ENCODE measurements around the gene AP4M1.
"Not testable (repeated sequence)": the region's sequence is repeated elsewhere in the genome, so short reads cannot be mapped to it uniquely, and the experiment has no call there.

Gene AP4M1

GRCh38 chr7:100130608-100131453 is 29.4 kb downstream of the AP4M1 start:
- H3K4me3 ChIP-seq (ENCODE audit: low read length) = no peak overlapping the region
- TF ChIP-seq CTCF (IDR thresholded peaks at IDR 0.05; ENCODE audit: insufficient read depth, low read depth, low read length, missing control alignments) = peak; percentile 77
- peak; percentile 64 for DNase-seq (ENCODE audit: low read depth)

- no peak overlapping the region for H3K4me3 ChIP-seq (ENCODE audit: low read length)
- DNase-seq (ENCODE audit: low read depth) = no peak
Observed at GRCh38 chr7:100132126-100132525, 30.7 kb downstream of the AP4M1 start.

GRCh38 chr7:100132697-100133151 is 31.3 kb downstream of the AP4M1 start:
- H3K4me3 ChIP-seq (ENCODE audit: low read length) = no peak overlapping the region
- peak; percentile 99 for TF ChIP-seq CTCF (IDR thresholded peaks at IDR 0.05; ENCODE audit: insufficient read depth, low read depth, low read length, missing control alignments)
- DNase-seq (ENCODE audit: low read depth) = peak; percentile 75

More at GRCh38 chr7:100132126-100132525, 30.7 kb downstream of the AP4M1 start:
- TF ChIP-seq CTCF (IDR thresholded peaks at IDR 0.05; ENCODE audit: insufficient read depth, low read depth, low read length, missing control alignments) = no peak

GRCh38 chr7:100137851-100138760 is 36.7 kb downstream of the AP4M1 start:
- H3K4me3 ChIP-seq (ENCODE audit: low read length) = no peak overlapping the region
- no peak for DNase-seq (ENCODE audit: low read depth)
- TF ChIP-seq CTCF (IDR thresholded peaks at IDR 0.05; ENCODE audit: insufficient read depth, low read depth, low read length, missing control alignments) = no peak

- no peak for TF ChIP-seq CTCF (IDR thresholded peaks at IDR 0.05; ENCODE audit: insufficient read depth, low read depth, low read length, missing control alignments)
- no peak for DNase-seq (ENCODE audit: low read depth)
- H3K4me3 ChIP-seq (ENCODE audit: low read length) = no peak overlapping the region
Observed at GRCh38 chr7:100141555-100141949, 40.1 kb downstream of the AP4M1 start.

GRCh38 chr7:100142461-100142860 is 41.0 kb downstream of the AP4M1 start:
- H3K4me3 ChIP-seq (ENCODE audit: low read length) = no peak overlapping the region
- DNase-seq (ENCODE audit: low read depth) = no peak
- TF ChIP-seq CTCF (IDR thresholded peaks at IDR 0.05; ENCODE audit: insufficient read depth, low read depth, low read length, missing control alignments) = no peak

- DNase-seq (ENCODE audit: low read depth) = peak; percentile 86
- not testable (repeated sequence) for H3K4me3 ChIP-seq (ENCODE audit: low read length)
Observed at GRCh38 chr7:100146350-100146749, 44.9 kb downstream of the AP4M1 start.
